G401 (cell line): ENCODE data around the gene JAML. TPM values are rescaled to one million over a fixed set of nuclear protein-coding genes. Genes with fewer than 3 reads are reported as not detected.

ENCODE experiments used
- DNase-seq: peaks from one replicate; pipeline ENCODE4 v3.0.0-alpha.2; 2015; ENCODE audit warnings: low spot score
- in situ Hi-C: cut with HindIII; loops from 2 replicates; pipeline ENCODE4 v1.10.0; 2016; ENCODE audit warnings: low sequenced_read_pairs, mixed read lengths
- total RNA-seq: library from RNA; depleted of rRNA; stranded (reverse); fragments of >200 nt; shearing (Covaris generic); gene quantifications from 2 replicates; pipeline ENCODE4 v1.2.3, GENCODE V29; 2014

The JAML gene
- total RNA-seq, 1 experiment from 2014 or later = not detected

DNA sequence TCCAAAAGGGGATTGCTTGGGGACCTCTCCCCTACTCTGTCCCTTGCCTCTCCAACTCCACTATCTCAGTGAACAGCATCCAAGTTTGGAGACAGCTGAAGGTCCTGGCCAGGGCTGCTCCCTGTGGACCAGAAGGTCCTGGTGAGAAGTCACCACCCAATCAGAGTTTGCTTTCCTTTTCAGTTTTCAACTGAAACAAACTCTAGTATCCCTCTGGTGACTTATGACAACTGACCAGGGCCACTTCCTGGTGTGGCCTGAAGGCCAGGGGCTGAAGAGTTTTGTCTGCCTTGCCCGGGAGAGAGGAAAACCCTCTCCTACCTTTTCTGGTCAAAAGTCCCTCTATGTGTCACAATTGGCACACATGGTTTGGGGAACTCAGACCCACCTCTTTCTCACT is 5.1 kb downstream of the JAML start:
- no peak for DNase-seq
- in situ Hi-C loops = no loop called here

DNA sequence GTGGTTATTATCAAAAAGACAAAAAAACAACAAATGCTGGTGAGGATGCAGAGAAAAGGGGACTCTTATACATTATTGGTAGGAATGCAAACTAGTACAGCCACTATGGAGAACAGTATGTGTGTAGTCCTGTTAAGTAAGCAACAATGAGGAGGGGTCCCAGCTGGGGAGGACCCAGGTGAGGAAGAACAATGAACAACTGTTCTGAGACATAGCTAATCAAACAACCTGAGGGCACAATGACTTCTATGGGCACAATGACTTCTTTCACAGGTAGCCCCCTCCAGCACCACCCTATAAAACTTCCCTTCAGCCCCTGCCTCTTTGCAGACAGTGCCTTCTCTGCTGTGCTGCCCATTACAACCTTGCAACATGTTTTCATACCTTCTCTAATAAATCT is 5.6 kb downstream of the JAML start:
- no peak for DNase-seq
- in situ Hi-C loops = no loop called here

GRCh38 chr11:118217575-118217974 is 7.2 kb downstream of the JAML start:
- DNase-seq = no peak
- in situ Hi-C loops = no loop called here

DNA sequence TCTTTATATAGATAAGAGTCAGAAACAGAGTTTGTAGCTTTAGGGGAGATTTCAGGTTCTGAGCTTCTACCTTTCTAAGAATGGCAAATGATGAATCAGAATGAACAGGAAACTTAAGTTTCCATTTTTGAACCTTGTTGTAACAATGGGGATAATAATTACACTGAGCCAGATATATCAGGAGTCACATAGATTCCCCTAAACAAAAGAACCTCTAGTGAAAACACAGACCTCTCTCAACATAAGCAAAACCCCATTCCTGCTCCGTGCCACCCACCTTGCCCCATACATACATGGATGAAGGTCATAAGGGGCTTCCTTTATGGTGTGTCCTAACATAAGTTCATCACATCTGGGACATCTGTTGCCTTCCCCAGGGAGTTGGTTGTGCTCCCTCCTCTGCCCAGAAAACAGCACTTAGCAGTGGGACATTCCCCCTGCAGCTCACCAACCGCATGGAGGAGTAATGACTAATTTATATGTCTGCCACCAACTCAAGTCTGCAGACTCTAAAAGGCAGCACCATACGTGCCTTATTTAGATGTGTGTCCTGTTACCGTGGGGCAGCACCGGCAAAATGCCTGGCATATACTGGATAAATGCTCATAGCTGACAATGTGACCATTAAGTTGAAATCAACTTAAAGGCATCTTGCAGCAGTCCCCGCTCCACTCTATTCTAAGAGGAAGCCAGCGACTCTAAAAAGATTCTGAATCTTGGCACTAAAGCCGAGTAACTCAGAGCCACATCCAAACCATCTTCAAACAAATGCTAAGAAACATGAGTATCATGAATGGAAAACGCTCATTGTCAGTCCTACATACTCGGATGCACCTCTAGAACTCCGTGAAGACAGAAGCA is 8.0 kb downstream of the JAML start:
- DNase-seq = no peak
- in situ Hi-C loops = no loop called here

- in situ Hi-C loops = no loop called here
- DNase-seq = no peak
Measured at GRCh38 chr11:118215765-118216164, 9.0 kb downstream of the JAML start.

GRCh38 chr11:118215262-118215661 is 9.5 kb downstream of the JAML start:
- DNase-seq = no peak
- in situ Hi-C loops = no loop called here

- in situ Hi-C loops = no loop called here
- peak; percentile 21 for DNase-seq
Measured at GRCh38 chr11:118214210-118214914, 10.4 kb downstream of the JAML start.

DNA sequence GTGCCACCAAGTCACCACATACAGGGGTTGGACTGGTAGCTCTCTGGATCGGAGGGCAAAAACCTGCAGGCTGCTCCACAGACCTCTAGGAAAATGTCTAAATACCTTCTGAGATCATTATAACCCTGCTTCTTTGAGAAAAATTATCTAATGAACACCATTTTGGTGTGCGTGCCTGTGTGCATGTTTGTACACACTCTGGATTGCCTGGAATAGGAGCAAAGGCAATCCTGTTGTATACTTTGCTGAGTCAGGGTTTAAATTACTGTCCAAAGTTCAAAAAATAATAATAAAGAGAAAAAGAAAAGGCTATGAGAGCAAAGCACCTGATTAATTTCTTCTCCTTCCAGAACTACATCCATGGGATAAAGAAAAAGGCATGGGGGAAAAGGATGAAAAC is 11.0 kb downstream of the JAML start:
- DNase-seq = no peak
- in situ Hi-C loops = no loop called here

DNA sequence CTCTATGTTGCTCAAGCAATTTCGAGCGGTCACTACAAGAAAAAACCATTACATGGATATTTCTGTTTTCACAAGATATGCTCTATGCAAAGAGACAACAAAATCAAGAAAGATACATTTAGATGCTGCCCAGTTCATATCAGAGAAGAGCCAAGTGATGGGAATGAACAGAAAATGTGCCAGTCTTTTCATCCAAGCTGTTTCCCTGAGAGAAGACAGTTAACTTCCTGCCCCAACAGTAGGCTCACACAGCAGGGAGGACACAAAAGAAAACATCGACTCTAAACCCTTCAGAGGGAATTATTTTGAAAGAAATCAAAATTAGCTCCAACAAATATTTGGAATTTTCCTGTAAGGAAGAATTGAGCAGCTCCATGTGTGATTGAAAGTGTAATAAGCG is 11.6 kb downstream of the JAML start:
- peak; percentile 81 for DNase-seq
- in situ Hi-C loops = no loop called here

GRCh38 chr11:118212781-118213191 is 12.0 kb downstream of the JAML start:
- in situ Hi-C loops = no loop called here
- DNase-seq = peak; percentile 83

DNA sequence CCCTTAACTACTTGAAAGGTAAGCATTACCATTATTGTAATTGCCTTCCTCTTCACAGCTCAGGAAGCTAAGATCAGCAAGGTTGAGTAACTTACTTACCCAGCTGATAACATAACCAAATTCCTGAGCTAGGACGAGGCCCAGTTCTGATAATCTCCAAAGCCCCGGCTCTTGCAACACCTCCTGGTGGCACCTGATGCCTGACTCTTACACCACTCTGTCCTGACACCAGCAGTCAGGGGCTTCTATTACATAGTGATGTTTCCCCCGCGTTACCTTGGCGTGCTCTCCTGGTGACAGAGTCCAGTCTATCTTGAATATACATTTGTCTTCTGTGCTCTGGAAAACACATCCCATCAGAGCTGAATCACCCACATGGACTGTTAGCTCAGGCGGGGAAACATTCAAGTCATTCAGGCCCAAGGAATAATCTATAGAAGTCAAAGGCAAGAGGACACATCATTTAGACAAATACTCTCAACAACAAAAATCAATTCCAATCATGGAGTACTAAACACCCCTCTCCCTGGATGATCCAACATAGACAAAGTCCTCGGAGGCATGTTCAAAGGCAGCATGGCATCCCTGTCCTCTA is 12.6 kb downstream of the JAML start:
- DNase-seq = peak; percentile 41
- in situ Hi-C loops = no loop called here

DNA sequence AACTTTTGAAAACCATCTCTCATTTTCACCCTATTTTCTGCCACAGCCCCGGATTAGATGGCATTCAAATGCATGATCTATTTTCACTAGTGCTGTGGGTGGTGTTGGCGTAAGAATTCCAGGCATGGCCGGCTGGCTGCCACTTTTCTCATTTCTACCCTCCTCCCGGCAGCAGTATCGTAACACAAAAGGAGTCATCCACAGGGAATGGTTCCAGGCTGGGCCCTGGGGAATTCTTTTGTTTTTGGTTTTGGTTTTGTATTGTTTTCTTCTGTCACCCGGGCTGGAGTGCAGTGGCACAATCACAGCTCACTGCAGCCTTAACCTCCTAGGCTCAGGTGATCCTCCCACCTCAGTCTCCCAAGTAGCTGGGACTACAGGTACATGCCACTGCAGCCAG is 13.8 kb downstream of the JAML start:
- peak; percentile 65 for DNase-seq
- in situ Hi-C loops = no loop called here

DNA sequence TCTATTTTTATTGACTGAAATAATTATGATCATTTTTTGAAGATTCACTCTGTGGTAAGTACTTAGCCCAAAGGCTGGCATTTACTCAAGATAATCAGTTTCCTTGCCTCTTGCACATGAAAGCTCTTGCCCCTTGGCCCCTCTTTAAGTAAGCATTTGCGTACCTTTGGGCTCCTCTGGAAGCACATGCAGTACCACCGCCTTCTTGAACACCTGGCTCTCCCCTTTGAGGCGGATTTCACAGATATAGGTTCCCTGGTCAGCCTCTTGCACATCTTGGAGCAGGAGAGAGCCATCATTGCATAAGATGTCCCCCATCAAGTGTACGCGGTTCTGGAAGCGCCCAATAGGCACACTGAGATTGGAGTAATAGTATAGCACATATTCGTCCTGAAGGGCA is 14.5 kb downstream of the JAML start:
- in situ Hi-C loops = no loop called here

DNA sequence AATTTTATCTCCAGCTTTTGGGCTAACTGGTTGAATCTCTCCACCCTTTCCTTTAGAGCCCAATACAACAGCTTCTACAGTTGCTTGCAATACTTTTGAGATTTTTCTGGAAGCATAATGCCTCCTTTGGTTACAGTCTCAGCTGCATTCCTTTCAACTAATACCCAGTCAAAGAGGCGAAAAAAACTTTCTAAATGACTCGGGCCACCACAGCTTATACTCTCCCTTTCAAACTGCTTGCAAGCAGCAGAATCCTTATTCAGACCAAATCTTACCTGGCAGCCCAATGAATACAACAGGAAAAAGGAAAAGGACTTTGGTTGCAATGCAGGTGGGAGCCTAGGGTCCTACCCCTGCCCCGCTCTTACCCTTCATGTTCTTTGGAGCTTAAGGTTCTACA is 15.8 kb downstream of the JAML start:
- in situ Hi-C loops = no loop called here
- DNase-seq = no peak

More for the DNA sequence above, 14.5 kb downstream of the JAML start:
- peak; percentile 19 for DNase-seq

DNA sequence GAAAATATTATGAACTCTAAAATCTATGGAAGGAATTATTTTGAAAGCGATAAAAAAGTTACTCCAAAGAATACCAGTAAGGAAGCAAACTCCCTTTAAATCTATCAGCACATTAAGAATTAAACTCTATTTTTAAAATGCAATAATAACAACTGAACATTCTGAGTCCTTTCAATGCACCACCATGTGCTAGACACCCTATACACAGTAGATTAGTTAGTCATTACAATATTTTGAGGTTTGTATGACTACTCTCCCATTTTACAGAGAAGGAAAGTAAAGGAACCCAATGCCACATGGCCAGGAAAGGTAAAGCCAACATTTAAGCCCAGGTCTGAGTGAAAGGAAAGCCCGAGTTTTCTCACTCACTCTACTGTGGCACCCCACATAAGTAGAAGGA is 17.7 kb downstream of the JAML start:
- DNase-seq = no peak
- in situ Hi-C loops = no loop called here

DNA sequence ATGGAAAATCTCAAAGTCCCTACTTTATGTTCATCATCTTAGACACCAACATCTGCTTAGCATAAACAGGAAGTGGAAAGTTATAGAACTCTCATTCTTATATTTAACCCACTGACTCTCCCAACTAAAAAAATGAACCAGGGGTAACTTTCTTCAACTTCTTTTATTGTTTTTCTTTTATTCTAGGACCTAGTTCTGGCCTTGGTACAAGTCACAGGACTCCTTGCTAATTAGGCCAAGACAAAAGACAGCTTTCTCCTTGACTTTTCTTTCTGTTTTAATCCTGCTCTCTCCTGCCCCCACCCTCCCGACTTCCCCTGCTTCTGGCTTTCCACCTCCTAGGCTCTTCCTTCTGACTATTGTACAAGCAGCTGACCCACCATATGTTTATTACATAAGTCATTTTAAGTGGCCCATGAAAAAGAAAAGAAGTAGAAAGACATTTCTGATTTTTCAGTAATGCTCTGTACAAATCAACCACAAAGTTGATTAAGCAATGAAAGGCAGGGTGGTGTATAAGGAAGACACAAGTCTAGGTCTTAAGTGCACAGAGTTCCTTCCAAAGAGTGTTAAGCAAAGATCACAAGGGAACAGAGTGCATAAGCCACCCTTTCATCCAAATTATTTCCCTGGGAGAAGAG is 18.3 kb downstream of the JAML start:
- in situ Hi-C loops = no loop called here
- peak; percentile 50 for DNase-seq

DNA sequence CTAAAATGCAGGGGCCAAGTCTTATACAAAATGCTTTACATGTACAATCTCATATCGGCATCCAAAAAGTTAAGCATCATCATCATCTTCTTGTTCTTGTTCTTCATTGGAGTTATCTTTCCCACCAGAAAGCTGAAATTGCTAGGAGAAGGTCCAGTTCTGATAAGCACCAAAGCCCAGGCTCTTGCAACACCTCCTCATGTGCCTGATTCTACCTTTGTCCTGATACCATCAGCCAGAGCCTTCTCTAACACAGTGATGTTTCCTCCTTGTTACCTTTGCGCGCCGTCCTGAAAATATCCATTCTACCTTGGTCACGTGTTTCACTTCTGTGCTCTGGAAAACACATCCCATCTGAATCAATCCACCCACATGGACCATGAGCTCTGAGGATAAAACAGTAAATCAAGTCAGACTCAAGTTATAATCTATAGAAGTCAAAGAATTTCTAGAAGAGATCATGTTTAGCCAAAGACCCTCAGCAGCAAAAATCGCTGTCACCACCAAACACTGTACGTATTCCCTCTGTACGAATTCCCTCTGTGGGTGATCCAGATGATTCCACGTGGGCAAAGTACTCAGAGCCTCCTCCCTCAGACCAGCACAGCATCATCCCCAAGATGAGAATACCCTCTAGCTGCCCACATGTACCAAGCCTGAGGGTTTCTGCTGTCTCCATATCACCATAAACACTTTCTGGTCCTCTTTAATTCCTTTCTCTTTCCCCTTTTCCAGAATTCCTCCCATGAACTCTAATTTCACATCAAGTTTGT is 19.0 kb downstream of the JAML start:
- in situ Hi-C loops = no loop called here
- DNase-seq = no peak

- in situ Hi-C loops = no loop called here
- no peak for DNase-seq
Measured at GRCh38 chr11:118202599-118203422, 22.0 kb downstream of the JAML start.
